Posterior vena cava (tissue), 2 donors: ENCODE measurements around the gene PRPF6. TPM values are rescaled to one million over a fixed set of nuclear protein-coding genes. Genes with fewer than 3 reads are reported as not detected.

ENCODE experiments used
- DNase-seq: peaks from one replicate; pipeline ENCODE4 v3.0.0-alpha.2; 2020; ENCODE audit warnings: low spot score
- intact Hi-C, 2 donors: fragments of 100-400 bp; cut with DNase I; formaldehyde crosslinking; loops; one replicate each; pipeline versions ENCODE4 v1.14.1 to v1.14.2; 2022 to 2023
- total RNA-seq, 2 donors: library from RNA; stranded (reverse); fragmentation: NEBNext Ultra II Directional; extraction: Animal tissue kit (Norgen Biotek cat#: 25700); gene quantifications; one replicate each; pipeline ENCODE4 v1.2.1, GENCODE V29; 2021
- donor health status: DM: yes; HTN: yes; CAD: no.
- donor health status: DM: yes; HTN: yes; CAD: no.

PRPF6 gene
- total RNA-seq, 2 donors from 2014 or later, result 44.3 to 44.8 TPM

GRCh38 chr20:64037498-64038213 lies 56.7 kb downstream of the PRPF6 start:
- DNase-seq, result no peak
- intact Hi-C loops, result loop anchor here (5.0 to 10.0 kb wide), 2 partner anchors 77 to 85 kb away; no protein-coding TSS in a partner anchor

- DNase-seq, result no peak
- intact Hi-C loops, result loop anchor here (5.0 to 10.0 kb wide), 2 partner anchors 77 to 84 kb away; no protein-coding TSS in a partner anchor
Measured at GRCh38 chr20:64038224-64038564, 57.3 kb downstream of the PRPF6 start.

- intact Hi-C loops, result loop anchor here (5.0 to 10.0 kb wide), 2 partner anchors 76 to 84 kb away; no protein-coding TSS in a partner anchor
- peak; percentile 91 for DNase-seq
Measured at GRCh38 chr20:64038565-64039292, 57.8 kb downstream of the PRPF6 start.

GRCh38 chr20:64039293-64040160 lies 58.6 kb downstream of the PRPF6 start:
- intact Hi-C loops, result loop anchor here (5.0 to 10.0 kb wide), 4 partner anchors 75 to 1632 kb away; partner anchors contain the start of gene CABLES2 (in 1 of the 2)
- no peak for DNase-seq

- DNase-seq, result no peak
- intact Hi-C loops, result loop anchor here in 1 of 2 donors (5.0 kb wide), 2 partner anchors 453 to 1633 kb away; partner anchors contain the start of gene CABLES2
Measured at GRCh38 chr20:64040231-64041039, 59.5 kb downstream of the PRPF6 start.

GRCh38 chr20:64041040-64041780 lies 60.3 kb downstream of the PRPF6 start:
- intact Hi-C loops, result loop anchor here in 1 of 2 donors (5.0 kb wide), 2 partner anchors 454 to 1634 kb away; partner anchors contain the start of gene CABLES2
- DNase-seq, result no peak

GRCh38 chr20:64041781-64042053 lies 60.8 kb downstream of the PRPF6 start:
- no peak for DNase-seq
- intact Hi-C loops, result loop anchor here in 1 of 2 donors (5.0 kb wide), 2 partner anchors 454 to 1634 kb away; partner anchors contain the start of gene CABLES2

GRCh38 chr20:64042054-64042781 lies 61.3 kb downstream of the PRPF6 start:
- intact Hi-C loops, result loop anchor here in 1 of 2 donors (5.0 kb wide), 2 partner anchors 455 to 1635 kb away; partner anchors contain the start of gene CABLES2
- DNase-seq, result no peak

- intact Hi-C loops, result loop anchor here in 1 of 2 donors (5.0 kb wide), 2 partner anchors 456 to 1636 kb away; partner anchors contain the start of gene CABLES2
Measured at GRCh38 chr20:64043768-64044167, 62.8 kb downstream of the PRPF6 start.

GRCh38 chr20:64044484-64045247 lies 63.7 kb downstream of the PRPF6 start:
- no peak for DNase-seq
- intact Hi-C loops, result loop anchor here in 1 of 2 donors (5.0 kb wide), 2 partner anchors 457 to 1637 kb away; partner anchors contain the start of gene CABLES2

More at GRCh38 chr20:64043768-64044167, 62.8 kb downstream of the PRPF6 start:
- no peak for DNase-seq

- intact Hi-C loops, result no loop called here
Measured at GRCh38 chr20:64045346-64046011, 64.5 kb downstream of the PRPF6 start.

GRCh38 chr20:64047046-64047389 lies 66.1 kb downstream of the PRPF6 start:
- DNase-seq, result no peak
- intact Hi-C loops, result no loop called here

More at GRCh38 chr20:64045346-64046011, 64.5 kb downstream of the PRPF6 start:
- no peak for DNase-seq

- intact Hi-C loops, result no loop called here
- no peak for DNase-seq
Measured at GRCh38 chr20:64047968-64048401, 67.1 kb downstream of the PRPF6 start.

GRCh38 chr20:64048402-64049044 lies 67.6 kb downstream of the PRPF6 start:
- intact Hi-C loops, result no loop called here
- no peak for DNase-seq
